Measurements from ENCODE around the gene MVD. TPM values are rescaled to one million over a fixed set of nuclear protein-coding genes. Genes with fewer than 3 reads are reported as not detected.

The MVD gene
- total RNA-seq, 6 experiments from 2014 or later: 10.2 to 57.1 (median 15.2) TPM

GRCh38 chr16:88687676-88688012 is 24.8 kb upstream of the MVD start:
- DNase-seq (no peak), ATAC-seq (no peak)
- Histone ChIP-seq H3K4me1 (peaks cover 0 to 11% (median 4%) of the 10 kb centered on the region in 4 donors), H3K36me3 (no peaks in the 10 kb centered on the region), H3K4me3 (no peak overlapping the region), H3K9me3 (no peaks in the 10 kb centered on the region), H3K27ac (no peak overlapping the region), H3K27me3 (no peaks in the 10 kb centered on the region)
- TF ChIP-seq CTCF (IDR thresholded peaks at IDR 0.05) (no peak), POLR2A (IDR thresholded peaks at IDR 0.05) (no peak)
- intact Hi-C loops (cut with DNase I): no loop called here
- WGBS (ENCODE audit: insufficient coverage, low coverage, low lambda C conversion rate, missing lambda C conversion rate): 83% methylated on average over 3 of the region's 3 CpGs

- no peak overlapping the region for H3K27ac ChIP-seq
- H3K4me3 ChIP-seq: no peak overlapping the region
- no peak for ATAC-seq
- H3K9me3 ChIP-seq: no peaks in the 10 kb centered on the region
- H3K27me3 ChIP-seq: no peaks in the 10 kb centered on the region
- peaks cover 0 to 11% (median 4%) of the 10 kb centered on the region in 4 donors for H3K4me1 ChIP-seq
- no peak for DNase-seq
- intact Hi-C loops (cut with DNase I): no loop called here
- WGBS (ENCODE audit: insufficient coverage, low coverage, low lambda C conversion rate, missing lambda C conversion rate): 23% methylated on average over 3 of the region's 10 CpGs
- TF ChIP-seq POLR2A (IDR thresholded peaks at IDR 0.05) (no peak), CTCF (IDR thresholded peaks at IDR 0.05) (no peak)
- no peaks in the 10 kb centered on the region for H3K36me3 ChIP-seq
These were observed 24.3 kb upstream of the MVD start for GRCh38 chr16:88687254-88687576.

GRCh38 chr16:88686439-88687253 is 23.8 kb upstream of the MVD start, which contains the start of gene SNAI3:
TSS of gene SNAI3 (minus strand) at chr16:88686507. CDS start at chr16:88686406, 101 bp downstream.
- intact Hi-C loops (cut with DNase I): no loop called here
- TF ChIP-seq CTCF (IDR thresholded peaks at IDR 0.05): no peak
- H3K9me3 ChIP-seq: no peaks in the 10 kb centered on the region

GRCh38 chr16:88686062-88686438 is 23.2 kb upstream of the MVD start:
- intact Hi-C loops (cut with DNase I): no loop called here
- DNase-seq: peak in 1 of 3 donors; percentile 53
- Histone ChIP-seq H3K27me3 (no peaks in the 10 kb centered on the region), H3K4me3 (peak overlapping the region; percentile 55 to 58 (median 57)), H3K4me1 (peaks cover 0 to 13% (median 4%) of the 10 kb centered on the region in 4 donors), H3K27ac (peak overlapping the region in 1 of 3 donors; percentile 52), H3K36me3 (no peaks in the 10 kb centered on the region), H3K9me3 (no peaks in the 10 kb centered on the region)
- TF ChIP-seq CTCF (IDR thresholded peaks at IDR 0.05): no peak
- no peak for TF ChIP-seq POLR2A (IDR thresholded peaks at IDR 0.05)
- ATAC-seq: peak; percentile 20 to 44 (median 40)
- 0% methylated on average over 3 of the region's 25 CpGs for WGBS (ENCODE audit: insufficient coverage, low coverage, low lambda C conversion rate, missing lambda C conversion rate)

More at GRCh38 chr16:88686439-88687253, 23.8 kb upstream of the MVD start, which contains the start of gene SNAI3:
- Histone ChIP-seq H3K27ac (peak within 1 kb of the TSS in 1 of 3 donors; percentile 52), H3K4me3 (peak within 1 kb of the TSS; percentile 55 to 58 (median 57)), H3K27me3 (no peaks in the 10 kb centered on the region), H3K36me3 (no peaks in the 10 kb centered on the region), H3K4me1 (peaks cover 0 to 11% (median 4%) of the 10 kb centered on the region in 4 donors)
- ATAC-seq (peak; percentile 86 to 94 (median 92)), DNase-seq (peak; percentile 91 to 92 (median 92))
- 2% methylated on average over 8 of the region's 65 CpGs for WGBS (ENCODE audit: insufficient coverage, low coverage, low lambda C conversion rate, missing lambda C conversion rate)

Measured in right lobe of liver (tissue), 6 donors.